Skeletal muscle tissue (tissue), 4 donors: Measurements from ENCODE around the gene SCN2A. TPM values are rescaled to one million over a fixed set of nuclear protein-coding genes. Genes with fewer than 3 reads are reported as not detected.
"Not testable (repeated sequence)": the region's sequence is repeated elsewhere in the genome, so short reads cannot be mapped to it uniquely, and the experiment has no call there.

Source experiments
- H3K27ac ChIP-seq: one replicate; pipeline ENCODE4 v1.7.0; 2013; ENCODE audit warnings: mild to moderate bottlenecking, low read depth, low read length, inconsistent platforms
- H3K27me3 ChIP-seq, 3 donors: one replicate each; pipeline ENCODE4 v1.7.0; 2013; ENCODE audit warnings: low read length in 3 of 3; ENCODE audit not compliant: control insufficient read depth in 3 of 3, insufficient read depth in 3 of 3
- H3K36me3 ChIP-seq, 3 donors: one replicate each; pipeline ENCODE4 v1.7.0; 2013; ENCODE audit warnings: low read length in 3 of 3; ENCODE audit not compliant: control insufficient read depth in 3 of 3, insufficient read depth in 3 of 3
- H3K4me1 ChIP-seq, 3 donors: one replicate each; pipeline ENCODE4 v1.7.0; 2013; ENCODE audit warnings: low read length in 3 of 3, mild to moderate bottlenecking in 3 of 3; ENCODE audit not compliant: control insufficient read depth in 3 of 3, insufficient read depth in 3 of 3
- H3K4me3 ChIP-seq, 3 donors: one replicate each; pipeline ENCODE4 v1.7.0; 2013; ENCODE audit warnings: low read length in 3 of 3
- H3K9ac ChIP-seq, 3 donors: one replicate each; pipeline ENCODE4 v1.7.0; 2013; ENCODE audit warnings: low read length in 3 of 3, mild to moderate bottlenecking in 3 of 3, moderate library complexity in 2 of 3, low read depth in 1 of 3
- H3K9me3 ChIP-seq, 3 donors: one replicate each; pipeline ENCODE4 v1.7.0; 2013; ENCODE audit warnings: low read length in 3 of 3; ENCODE audit not compliant: control insufficient read depth in 3 of 3
- total RNA-seq: library from RNA; depleted of rRNA; stranded (reverse); fragments of >200 nt; gene quantifications from one replicate; pipeline ENCODE4 v1.2.3, GENCODE V29; 2014
- donor health status: Osteomylitis.

Gene SCN2A
- total RNA-seq, 1 donor from 2014 or later, result not detected

GRCh38 chr2:165361514-165361913 is 122.3 kb downstream of the SCN2A start:
- no peak overlapping the region for H3K4me3 ChIP-seq

GRCh38 chr2:165369131-165369897 is 130.1 kb downstream of the SCN2A start:
- Histone ChIP-seq H3K36me3 (no peaks in the 10 kb centered on the region), H3K27ac (no peak overlapping the region), H3K27me3 (no peaks in the 10 kb centered on the region), H3K9ac (no peak overlapping the region), H3K4me1 (no peaks in the 10 kb centered on the region), H3K4me3 (no peak overlapping the region), H3K9me3 (no peaks in the 10 kb centered on the region)

More at GRCh38 chr2:165361514-165361913, 122.3 kb downstream of the SCN2A start:
- H3K36me3 ChIP-seq, result no peaks in the 10 kb centered on the region
- H3K9ac ChIP-seq, result no peak overlapping the region
- no peaks in the 10 kb centered on the region for H3K27me3 ChIP-seq
- no peaks in the 10 kb centered on the region for H3K9me3 ChIP-seq
- no peaks in the 10 kb centered on the region for H3K4me1 ChIP-seq
- H3K27ac ChIP-seq, result no peak overlapping the region

- H3K27ac ChIP-seq, result no peak overlapping the region
- no peak overlapping the region for H3K9ac ChIP-seq
- H3K4me1 ChIP-seq, result no peaks in the 10 kb centered on the region
- no peaks in the 10 kb centered on the region for H3K36me3 ChIP-seq
- no peaks in the 10 kb centered on the region for H3K9me3 ChIP-seq
- H3K4me3 ChIP-seq, result no peak overlapping the region
- H3K27me3 ChIP-seq, result no peaks in the 10 kb centered on the region
These were observed 130.7 kb downstream of the SCN2A start for GRCh38 chr2:165369898-165370296.

DNA sequence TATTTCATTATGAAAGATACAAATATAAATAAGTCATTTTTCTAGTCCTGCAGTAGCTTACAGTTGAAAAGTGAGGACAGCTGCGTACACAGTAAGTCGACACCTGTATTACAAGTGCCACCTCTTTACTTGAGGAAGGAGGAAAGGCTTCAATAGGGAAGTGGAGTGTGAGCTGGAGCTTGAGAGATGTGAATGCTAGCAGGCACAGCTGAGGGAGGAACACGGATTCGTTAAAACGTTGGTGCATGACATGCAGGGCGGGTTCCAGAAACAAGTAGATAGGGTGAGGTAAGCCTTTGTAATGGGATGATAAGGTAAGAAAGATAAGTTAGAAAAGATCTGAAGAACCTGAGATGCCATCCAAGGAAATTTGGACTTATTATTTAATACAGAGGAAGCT is 132.1 kb downstream of the SCN2A start:
- no peak overlapping the region for H3K4me3 ChIP-seq

GRCh38 chr2:165373278-165374010 is 134.2 kb downstream of the SCN2A start:
- Histone ChIP-seq H3K9ac (no peak overlapping the region), H3K9me3 (no peaks in the 10 kb centered on the region), H3K27me3 (no peaks in the 10 kb centered on the region), H3K4me3 (no peak overlapping the region), H3K4me1 (no peaks in the 10 kb centered on the region), H3K36me3 (no peaks in the 10 kb centered on the region), H3K27ac (no peak overlapping the region)

More for the DNA sequence above, 132.1 kb downstream of the SCN2A start:
- no peaks in the 10 kb centered on the region for H3K27me3 ChIP-seq
- no peaks in the 10 kb centered on the region for H3K9me3 ChIP-seq
- H3K36me3 ChIP-seq, result no peaks in the 10 kb centered on the region
- H3K4me1 ChIP-seq, result no peaks in the 10 kb centered on the region
- H3K9ac ChIP-seq, result no peak overlapping the region
- no peak overlapping the region for H3K27ac ChIP-seq

- Histone ChIP-seq H3K36me3 (no peaks in the 10 kb centered on the region), H3K9me3 (no peaks in the 10 kb centered on the region)
These were observed 137.4 kb downstream of the SCN2A start for GRCh38 chr2:165376571-165376975.

DNA sequence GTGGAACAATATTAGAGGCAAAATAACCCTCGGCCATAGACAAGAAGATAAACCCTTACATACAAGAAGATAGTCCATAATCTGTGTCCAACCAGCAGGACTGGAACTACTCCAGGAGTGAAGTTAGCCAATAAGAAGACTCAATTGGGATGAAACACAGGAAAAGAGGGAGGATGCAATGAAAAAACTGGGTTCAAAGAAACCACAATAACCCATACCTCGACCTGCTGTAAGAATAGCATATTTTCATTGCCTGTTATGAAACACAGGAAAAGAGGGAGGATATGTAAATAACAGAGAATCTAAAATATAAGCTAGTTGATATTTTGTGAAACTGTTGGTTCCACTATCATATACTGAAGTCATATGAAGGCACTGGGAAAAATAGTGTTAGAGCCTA is 143.1 kb downstream of the SCN2A start:
- Histone ChIP-seq H3K9ac (no peak overlapping the region), H3K27ac (no peak overlapping the region), H3K27me3 (no peaks in the 10 kb centered on the region), H3K4me1 (no peaks in the 10 kb centered on the region), H3K4me3 (no peak overlapping the region), H3K36me3 (no peaks in the 10 kb centered on the region), H3K9me3 (no peaks in the 10 kb centered on the region)

More at GRCh38 chr2:165376571-165376975, 137.4 kb downstream of the SCN2A start:
- Histone ChIP-seq H3K4me1 (no peaks in the 10 kb centered on the region), H3K4me3 (no peak overlapping the region), H3K27ac (no peak overlapping the region), H3K9ac (no peak overlapping the region), H3K27me3 (no peaks in the 10 kb centered on the region)

DNA sequence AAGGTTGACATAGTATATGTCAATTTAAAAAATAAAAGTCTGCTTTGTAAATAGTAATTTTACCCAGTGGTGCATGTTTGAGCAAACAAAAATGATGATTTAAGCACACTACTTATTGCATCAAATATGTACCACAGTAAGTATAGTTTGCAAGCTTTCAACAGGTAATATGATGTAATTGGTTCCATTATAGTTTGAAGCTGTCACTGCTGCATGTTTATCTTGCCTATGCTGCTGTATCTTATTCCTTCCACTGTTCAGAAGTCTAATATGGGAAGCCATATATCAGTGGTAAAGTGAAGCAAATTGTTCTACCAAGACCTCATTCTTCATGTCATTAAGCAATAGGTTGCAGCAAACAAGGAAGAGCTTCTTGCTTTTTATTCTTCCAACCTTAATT is 151.7 kb downstream of the SCN2A start:
- no peak overlapping the region for H3K4me3 ChIP-seq
- no peaks in the 10 kb centered on the region for H3K36me3 ChIP-seq
- H3K27me3 ChIP-seq, result no peaks in the 10 kb centered on the region
- H3K4me1 ChIP-seq, result no peaks in the 10 kb centered on the region
- H3K27ac ChIP-seq, result no peak overlapping the region
- H3K9ac ChIP-seq, result no peak overlapping the region
- H3K9me3 ChIP-seq, result no peaks in the 10 kb centered on the region

GRCh38 chr2:165391791-165392190 is 152.6 kb downstream of the SCN2A start:
- no peak overlapping the region for H3K9ac ChIP-seq
- H3K27me3 ChIP-seq, result no peaks in the 10 kb centered on the region
- H3K4me3 ChIP-seq, result no peak overlapping the region
- no peak overlapping the region for H3K27ac ChIP-seq
- no peaks in the 10 kb centered on the region for H3K4me1 ChIP-seq
- H3K36me3 ChIP-seq, result no peaks in the 10 kb centered on the region
- H3K9me3 ChIP-seq, result no peaks in the 10 kb centered on the region

- H3K36me3 ChIP-seq, H3K27ac ChIP-seq, H3K9me3 ChIP-seq, H3K27me3 ChIP-seq, H3K4me1 ChIP-seq, H3K9ac ChIP-seq, H3K4me3 ChIP-seq: not testable (repeated sequence)
These were observed 159.4 kb downstream of the SCN2A start for GRCh38 chr2:165398603-165399002.
